ES-I3 (cell line): ENCODE results near the gene CLRN2.

Experiments
- H3K36me3 ChIP-seq: 2 replicates; pipeline ENCODE4 v1.6.1; 2013; ENCODE audit warnings: mild to moderate bottlenecking, low read length, control low read depth, moderate library complexity; ENCODE audit not compliant: insufficient read depth
- H3K4me1 ChIP-seq: 2 replicates; pipeline ENCODE4 v1.6.1; 2013; ENCODE audit warnings: mild to moderate bottlenecking, control low read depth, low read length; ENCODE audit not compliant: insufficient read depth
- H3K9ac ChIP-seq: 2 replicates; pipeline ENCODE4 v1.6.1; 2013; ENCODE audit warnings: low read depth, mild to moderate bottlenecking, low read length, moderate library complexity
- H3K9me3 ChIP-seq: 2 replicates; pipeline ENCODE4 v1.6.1; 2013; ENCODE audit warnings: mild to moderate bottlenecking, low read length, moderate library complexity; ENCODE audit not compliant: control insufficient read depth, insufficient read depth

CLRN2 gene

GRCh38 chr4:17514865-17515264, at the start of gene CLRN2:
Gene CLRN2, plus strand, starts transcription at chr4:17515165. Its CDS starts 102 bp downstream, at chr4:17515267.
- 0 out of 2 replicates have a peak, but pooled peaks cover 2% of the 10 kb centered on the region for H3K36me3 ChIP-seq
- H3K9ac ChIP-seq = no peak within 1 kb of the TSS
- peaks cover 8% of the 10 kb centered on the region; the same call in 1 of the 2 replicates for H3K4me1 ChIP-seq
- H3K9me3 ChIP-seq = no peaks in the 10 kb centered on the region

GRCh38 chr4:17468619-17469221, 46.2 kb upstream of the CLRN2 start:
- Histone ChIP-seq H3K36me3 (no peaks in the 10 kb centered on the region), H3K9ac (no peak overlapping the region), H3K9me3 (no peaks in the 10 kb centered on the region), H3K4me1 (no peaks in the 10 kb centered on the region)

- H3K9ac ChIP-seq = no peak overlapping the region
- H3K4me1 ChIP-seq = no peaks in the 10 kb centered on the region
- H3K9me3 ChIP-seq = no peaks in the 10 kb centered on the region
- no peaks in the 10 kb centered on the region for H3K36me3 ChIP-seq
Measured at GRCh38 chr4:17469931-17470674, 44.9 kb upstream of the CLRN2 start.

- H3K36me3 ChIP-seq = no peaks in the 10 kb centered on the region
- H3K4me1 ChIP-seq = no peaks in the 10 kb centered on the region
- H3K9me3 ChIP-seq = no peaks in the 10 kb centered on the region
- H3K9ac ChIP-seq = no peak overlapping the region
Measured at GRCh38 chr4:17475481-17475880, 39.5 kb upstream of the CLRN2 start.

GRCh38 chr4:17476853-17477252, 38.1 kb upstream of the CLRN2 start:
- Histone ChIP-seq H3K4me1 (no peaks in the 10 kb centered on the region), H3K36me3 (no peaks in the 10 kb centered on the region), H3K9ac (no peak overlapping the region), H3K9me3 (no peaks in the 10 kb centered on the region)

GRCh38 chr4:17477774-17478472, 37.0 kb upstream of the CLRN2 start:
- Histone ChIP-seq H3K9me3 (peaks cover 4% of the 10 kb centered on the region; the same call in 1 of the 2 replicates), H3K36me3 (no peaks in the 10 kb centered on the region), H3K4me1 (no peaks in the 10 kb centered on the region), H3K9ac (no peak overlapping the region)

- no peaks in the 10 kb centered on the region for H3K36me3 ChIP-seq
- H3K9ac ChIP-seq = no peak overlapping the region
- no peaks in the 10 kb centered on the region for H3K4me1 ChIP-seq
- H3K9me3 ChIP-seq = peaks cover 4% of the 10 kb centered on the region; the same call in 1 of the 2 replicates
Measured at GRCh38 chr4:17480210-17480927, 34.6 kb upstream of the CLRN2 start.

GRCh38 chr4:17480955-17481354, 34.0 kb upstream of the CLRN2 start:
- Histone ChIP-seq H3K9me3 (peaks cover 4% of the 10 kb centered on the region; the same call in 1 of the 2 replicates), H3K4me1 (no peaks in the 10 kb centered on the region), H3K9ac (no peak overlapping the region), H3K36me3 (no peaks in the 10 kb centered on the region)

- H3K36me3 ChIP-seq = no peaks in the 10 kb centered on the region
- no peak overlapping the region for H3K9ac ChIP-seq
- peaks cover 4% of the 10 kb centered on the region; the same call in 1 of the 2 replicates for H3K9me3 ChIP-seq
- no peaks in the 10 kb centered on the region for H3K4me1 ChIP-seq
Measured at GRCh38 chr4:17482716-17483115, 32.2 kb upstream of the CLRN2 start.

- Histone ChIP-seq H3K9ac (no peak overlapping the region), H3K36me3 (peaks cover 10% of the 10 kb centered on the region; the same call in 1 of the 2 replicates), H3K9me3 (no peaks in the 10 kb centered on the region), H3K4me1 (peaks cover 7% of the 10 kb centered on the region; the same call in 1 of the 2 replicates)
Measured at GRCh38 chr4:17489123-17489522, 25.8 kb upstream of the CLRN2 start.

- peaks cover 12% of the 10 kb centered on the region for H3K4me1 ChIP-seq
- H3K36me3 ChIP-seq = peaks cover 10% of the 10 kb centered on the region; the same call in 1 of the 2 replicates
- H3K9me3 ChIP-seq = no peaks in the 10 kb centered on the region
- H3K9ac ChIP-seq = no peak overlapping the region
Measured at GRCh38 chr4:17489721-17490120, 25.2 kb upstream of the CLRN2 start.

- H3K36me3 ChIP-seq = peaks cover 14% of the 10 kb centered on the region
- H3K9ac ChIP-seq = no peak overlapping the region
- H3K9me3 ChIP-seq = no peaks in the 10 kb centered on the region
- H3K4me1 ChIP-seq = peaks cover 20% of the 10 kb centered on the region
Measured at GRCh38 chr4:17490575-17491059, 24.3 kb upstream of the CLRN2 start.

GRCh38 chr4:17491196-17491595, 23.8 kb upstream of the CLRN2 start:
- Histone ChIP-seq H3K9ac (no peak overlapping the region), H3K36me3 (peaks cover 14% of the 10 kb centered on the region), H3K9me3 (no peaks in the 10 kb centered on the region), H3K4me1 (peaks cover 20% of the 10 kb centered on the region)
